Heart left ventricle (tissue), 13 donors: Measurements from ENCODE around the gene LAYN.

Source experiments
- CTCF ChIP-seq, 12 donors: fragments of 200-600 bp; sonication (generic) in 4 of 12; IDR thresholded peaks; one replicate each; pipeline versions ENCODE4 v1.5.0 to v1.8.0; 2018 to 2022; ENCODE audit warnings: antibody characterized with exemption in 12 of 12, mild to moderate bottlenecking in 5 of 12
- POLR2A ChIP-seq, 2 donors: fragments of 450-650 bp; IDR thresholded peaks; one replicate each; pipeline ENCODE4 v1.6.1; 2017; ENCODE audit warnings: antibody characterized with exemption in 2 of 2, mild to moderate bottlenecking in 2 of 2, moderate library complexity in 2 of 2
- donor health status: ischemic (EF 13 %, LVEDD 7.1; RV severe dilation, severe dysfunction).
- donor health status: DM: no; HTN: yes; CAD: no.
- donor health status: DM: no; HTN: no; CAD: no.
- donor health status: ischemic (EF 25% LVEDD 6.9; RV normal size, moderate dysfunction).
- donor health status: ischemic (EF 25% LVEDD 5.7; RV mildly dilated, moderate dysfunction).
- donor health status: ischemic (EF 35%, LVEDD 5.7; RV mildly dilated, moderate dysfunction).
- donor health status: nonischemic (EF 11% LVEDD 7.7; RV severe dilation, severe dysfunction).
- donor health status: DM: yes; HTN: yes; CAD: no.
- donor health status: PGD.
- donor health status: ischemic (EF 29% LVEDD 5.4; RV normal size, mild dysfunction).
- donor health status: nonischemic (EF 23%, LVEDD 6.1; RV moderate dilation, normal function).

GRCh38 chr11:111606986-111607385 is 66.5 kb downstream of the LAYN start:
- TF ChIP-seq CTCF (IDR thresholded peaks at IDR 0.05): no peak
- no peak for TF ChIP-seq POLR2A (IDR thresholded peaks at IDR 0.05)
